PFSK-1 (cell line): ENCODE results near the gene PNMA8C.

Source experiments
- FOXP2 ChIP-seq: optimal IDR thresholded peaks from 2 replicates; pipeline ENCODE3; 2011; ENCODE audit warnings: borderline replicate concordance, control low read depth, inconsistent platforms; ENCODE audit not compliant: insufficient read depth; ENCODE audit errors: extremely low read length, extremely low read depth
- POLR2AphosphoS5 ChIP-seq: IDR thresholded peaks from 2 replicates; pipeline ENCODE4 v1.6.1; 2012; ENCODE audit warnings: low read depth, mild to moderate bottlenecking, control low read depth, low read length, moderate library complexity
- SIN3A ChIP-seq: IDR thresholded peaks from 2 replicates; pipeline ENCODE4 v1.6.1; 2012; ENCODE audit warnings: mild to moderate bottlenecking, low read length, moderate library complexity, borderline replicate concordance; ENCODE audit not compliant: insufficient read depth
- TAF1 ChIP-seq: IDR thresholded peaks from 2 replicates; pipeline ENCODE4 v1.6.1; 2012; ENCODE audit warnings: low read length, control low read depth, borderline replicate concordance; ENCODE audit not compliant: insufficient read depth
- TF ChIP-seq, protein P1 (sequence below), 2 experiments: IDR thresholded peaks; 2 replicates each; pipeline versions ENCODE4 v1.6.1 to v1.8.0; 2011 to 2012; ENCODE audit warnings: low read depth in 2 of 2, low read length in 2 of 2, control low read depth in 1 of 2, inconsistent platforms in 1 of 2, mild to moderate bottlenecking in 1 of 2, moderate library complexity in 1 of 2; ENCODE audit not compliant: insufficient read depth in 1 of 2

Gene PNMA8C

DNA sequence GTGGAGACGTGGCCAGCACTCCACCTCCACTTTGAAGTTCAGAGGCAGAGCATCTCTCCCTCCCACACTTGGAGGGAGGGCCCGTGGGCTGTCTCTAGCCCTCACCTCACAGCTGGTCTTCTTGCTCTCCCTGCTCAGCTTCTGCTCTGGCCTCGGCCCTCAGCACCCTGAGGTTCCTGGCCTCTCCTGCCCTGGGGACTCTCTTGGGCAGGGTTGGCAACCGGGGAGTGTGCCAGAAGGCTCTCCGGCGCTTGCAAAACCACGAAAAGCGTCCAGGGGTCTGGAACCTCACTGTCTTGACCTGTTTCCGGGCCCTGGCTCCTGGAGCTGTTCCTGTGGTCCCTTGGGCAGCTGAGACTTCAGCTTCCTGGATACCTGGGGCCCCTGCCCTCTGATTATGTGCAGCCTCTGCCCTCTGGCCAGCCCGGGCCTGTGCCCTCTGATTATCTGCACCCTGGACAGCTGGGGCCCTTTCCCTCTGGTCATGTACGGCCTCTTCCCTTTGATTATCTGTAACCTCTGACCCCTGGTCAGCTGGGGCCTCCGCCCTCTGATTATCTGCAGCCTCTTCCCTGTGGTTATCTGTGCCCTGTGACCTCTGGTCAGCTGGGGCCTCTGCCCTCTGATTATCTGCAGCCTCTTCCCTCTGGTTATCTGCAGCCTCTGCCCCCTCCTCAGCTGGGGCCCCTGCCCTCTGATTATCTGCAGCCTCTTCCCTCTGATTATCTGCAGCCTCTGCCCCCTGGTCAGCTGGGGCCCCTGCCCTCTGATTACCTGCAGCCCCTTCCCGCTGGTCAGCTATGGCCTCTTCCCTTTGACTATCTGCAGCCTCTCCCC lies 17.4 kb downstream of the PNMA8C start:
- no peak for TF ChIP-seq POLR2AphosphoS5
- TF ChIP-seq SIN3A: no peak
- TF ChIP-seq TAF1: no peak
- no peak for TF ChIP-seq FOXP2
- TF ChIP-seq, protein P1, sequence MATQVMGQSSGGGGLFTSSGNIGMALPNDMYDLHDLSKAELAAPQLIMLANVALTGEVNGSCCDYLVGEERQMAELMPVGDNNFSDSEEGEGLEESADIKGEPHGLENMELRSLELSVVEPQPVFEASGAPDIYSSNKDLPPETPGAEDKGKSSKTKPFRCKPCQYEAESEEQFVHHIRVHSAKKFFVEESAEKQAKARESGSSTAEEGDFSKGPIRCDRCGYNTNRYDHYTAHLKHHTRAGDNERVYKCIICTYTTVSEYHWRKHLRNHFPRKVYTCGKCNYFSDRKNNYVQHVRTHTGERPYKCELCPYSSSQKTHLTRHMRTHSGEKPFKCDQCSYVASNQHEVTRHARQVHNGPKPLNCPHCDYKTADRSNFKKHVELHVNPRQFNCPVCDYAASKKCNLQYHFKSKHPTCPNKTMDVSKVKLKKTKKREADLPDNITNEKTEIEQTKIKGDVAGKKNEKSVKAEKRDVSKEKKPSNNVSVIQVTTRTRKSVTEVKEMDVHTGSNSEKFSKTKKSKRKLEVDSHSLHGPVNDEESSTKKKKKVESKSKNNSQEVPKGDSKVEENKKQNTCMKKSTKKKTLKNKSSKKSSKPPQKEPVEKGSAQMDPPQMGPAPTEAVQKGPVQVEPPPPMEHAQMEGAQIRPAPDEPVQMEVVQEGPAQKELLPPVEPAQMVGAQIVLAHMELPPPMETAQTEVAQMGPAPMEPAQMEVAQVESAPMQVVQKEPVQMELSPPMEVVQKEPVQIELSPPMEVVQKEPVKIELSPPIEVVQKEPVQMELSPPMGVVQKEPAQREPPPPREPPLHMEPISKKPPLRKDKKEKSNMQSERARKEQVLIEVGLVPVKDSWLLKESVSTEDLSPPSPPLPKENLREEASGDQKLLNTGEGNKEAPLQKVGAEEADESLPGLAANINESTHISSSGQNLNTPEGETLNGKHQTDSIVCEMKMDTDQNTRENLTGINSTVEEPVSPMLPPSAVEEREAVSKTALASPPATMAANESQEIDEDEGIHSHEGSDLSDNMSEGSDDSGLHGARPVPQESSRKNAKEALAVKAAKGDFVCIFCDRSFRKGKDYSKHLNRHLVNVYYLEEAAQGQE (IDR thresholded peaks at IDR 0.05; ENCODE audit: insufficient read depth in 1 of 2, low read depth in 2 of 2, low read length in 2 of 2): no peak

DNA sequence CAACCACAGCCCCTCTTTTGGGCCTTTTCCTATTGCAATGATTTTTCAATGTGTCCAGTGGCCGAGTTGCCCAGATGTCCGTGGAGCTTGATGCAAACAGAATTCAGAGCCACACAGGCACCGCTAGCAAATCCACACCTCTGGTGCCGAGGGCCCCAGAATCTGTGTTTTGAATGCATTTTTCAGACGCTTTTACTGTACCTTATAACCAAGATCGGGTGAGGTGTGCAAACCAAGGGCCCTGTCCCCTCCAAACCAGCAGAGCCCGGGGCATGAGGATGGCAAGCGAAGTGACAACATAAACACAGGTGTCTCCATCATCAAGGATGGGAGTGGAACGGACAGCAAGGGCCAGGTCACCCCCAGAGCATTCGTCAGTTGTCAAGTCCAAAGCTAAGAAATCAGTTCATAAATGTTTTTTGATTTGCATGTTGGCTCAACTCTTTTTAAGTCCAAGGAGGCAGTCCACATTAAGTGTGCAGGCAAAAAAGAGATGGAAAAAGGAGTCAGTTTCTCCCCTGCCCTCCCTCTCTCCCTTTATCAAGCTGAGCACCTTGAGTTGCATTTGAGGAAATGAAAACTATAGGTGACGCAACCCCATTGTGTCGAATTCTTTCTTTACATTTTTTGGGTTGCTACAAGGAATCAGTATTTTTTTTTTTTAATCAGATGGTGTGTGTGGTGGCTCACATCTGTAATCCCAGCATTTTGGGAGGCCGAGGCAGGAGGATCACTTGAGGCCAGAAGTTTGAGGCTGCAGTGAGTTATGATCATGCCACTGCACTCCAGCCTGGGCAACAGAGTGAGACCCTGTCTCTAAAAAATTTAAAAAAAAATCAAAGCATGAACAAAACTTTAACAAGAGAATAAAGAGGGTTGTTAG lies 18.3 kb downstream of the PNMA8C start:
- TF ChIP-seq POLR2AphosphoS5 (no peak; the same call in 1 of the 2 replicates), TAF1 (no peak), SIN3A (no peak), FOXP2 (no peak)
- TF ChIP-seq, protein P1 (IDR thresholded peaks at IDR 0.05; ENCODE audit: insufficient read depth in 1 of 2, low read depth in 2 of 2, low read length in 2 of 2): no peak

DNA sequence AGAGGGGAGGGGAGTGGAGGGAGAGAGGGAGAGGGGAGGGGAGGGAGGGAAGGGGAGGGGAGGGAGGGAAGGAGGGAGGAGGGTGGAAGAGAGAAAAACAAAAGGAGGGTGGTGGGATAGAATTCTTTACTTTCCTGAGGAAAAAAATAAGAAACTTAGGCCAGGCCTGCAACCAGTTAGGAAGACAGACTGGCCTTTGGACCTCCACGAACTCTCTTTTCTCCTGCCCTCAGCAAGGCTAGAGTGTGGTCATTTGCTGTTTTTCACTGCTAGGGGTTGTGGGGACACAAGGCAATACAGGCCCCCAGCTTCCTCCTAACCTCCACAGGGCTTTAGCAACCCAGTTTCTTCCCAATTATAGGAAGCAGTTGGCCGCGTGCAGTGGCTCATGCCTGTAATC lies 19.5 kb downstream of the PNMA8C start:
- TF ChIP-seq POLR2AphosphoS5 (no peak), FOXP2 (no peak), TAF1 (no peak), SIN3A (no peak)
- TF ChIP-seq, protein P1 (IDR thresholded peaks at IDR 0.05; ENCODE audit: insufficient read depth in 1 of 2, low read depth in 2 of 2, low read length in 2 of 2): no peak

DNA sequence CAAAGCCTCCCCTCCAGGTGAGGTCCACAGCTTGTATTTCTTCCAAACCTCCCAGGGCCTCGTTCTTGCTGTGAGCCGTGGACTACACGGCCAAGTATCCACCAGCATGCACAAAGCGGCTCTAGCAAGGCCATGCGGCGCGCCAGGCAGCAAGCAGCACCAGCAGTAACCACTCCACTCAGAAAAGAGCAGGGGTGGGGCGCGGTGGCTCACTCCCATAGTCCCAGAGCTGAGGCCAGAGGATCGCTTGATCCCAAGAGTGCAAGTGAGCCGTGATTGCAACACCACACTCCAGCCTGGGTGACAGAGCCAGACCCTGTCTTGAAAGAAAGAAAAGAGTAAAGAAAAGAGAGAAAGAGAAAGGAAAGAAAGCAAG lies 20.1 kb downstream of the PNMA8C start:
- no peak for TF ChIP-seq TAF1
- no peak for TF ChIP-seq FOXP2
- TF ChIP-seq SIN3A: no peak
- no peak for TF ChIP-seq POLR2AphosphoS5
- TF ChIP-seq, protein P1 (IDR thresholded peaks at IDR 0.05; ENCODE audit: insufficient read depth in 1 of 2, low read depth in 2 of 2, low read length in 2 of 2): no peak
